ENCODE measurements around the gene CHRNA9.
"Not testable (repeated sequence)": the region's sequence is repeated elsewhere in the genome, so short reads cannot be mapped to it uniquely, and the experiment has no call there.

GRCh38 chr4:40295030-40295429 lies 40.1 kb upstream of the CHRNA9 start:
- TF ChIP-seq CTCF, POLR2A (IDR thresholded peaks at IDR 0.05): not testable (repeated sequence)

Data from ovary (tissue), 3 donors.